HUES6 (cell line): ENCODE data around the gene FSIP1.

Experiments used
- H3K27ac ChIP-seq: 2 replicates; pipeline ENCODE4 v1.7.0; 2013; ENCODE audit warnings: low read depth, mild to moderate bottlenecking, low read length, inconsistent platforms
- H3K27me3 ChIP-seq: 2 replicates; pipeline ENCODE4 v1.6.1; 2013; ENCODE audit warnings: low read length; ENCODE audit not compliant: control insufficient read depth, insufficient read depth
- H3K36me3 ChIP-seq: 2 replicates; pipeline ENCODE4 v1.6.1; 2013; ENCODE audit warnings: low read length; ENCODE audit not compliant: control insufficient read depth, insufficient read depth
- H3K4me1 ChIP-seq: 2 replicates; pipeline ENCODE4 v1.6.1; 2013; ENCODE audit warnings: low read length; ENCODE audit not compliant: control insufficient read depth, insufficient read depth
- H3K4me3 ChIP-seq: 2 replicates; pipeline ENCODE4 v1.5.1; 2013; ENCODE audit warnings: low read depth, low read length
- H3K9ac ChIP-seq: one replicate; pipeline ENCODE4 v1.6.1; 2013; ENCODE audit warnings: mild to moderate bottlenecking, low read length
- H3K9me3 ChIP-seq: 2 replicates; pipeline ENCODE4 v1.6.1; 2013; ENCODE audit warnings: low read depth, low read length; ENCODE audit not compliant: control insufficient read depth, insufficient read depth

The FSIP1 gene

DNA sequence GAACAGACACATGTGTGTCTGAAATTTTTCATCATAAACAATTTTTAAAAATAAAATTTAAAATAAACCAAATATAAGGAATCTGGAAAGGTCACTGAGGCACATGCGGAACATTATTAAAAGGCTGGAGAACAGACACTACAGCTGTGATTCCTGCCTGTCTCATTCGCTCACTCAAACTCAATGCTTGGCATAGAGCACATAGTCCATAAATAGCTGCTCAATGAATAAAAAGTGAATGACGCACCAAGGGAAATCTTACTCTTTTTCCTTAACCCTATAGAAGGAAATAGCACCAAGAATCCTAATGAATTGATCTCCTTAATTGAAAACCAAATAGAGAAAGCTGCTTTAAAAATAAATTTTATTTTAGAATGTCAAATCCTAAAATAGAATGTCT lies 98.4 kb downstream of the FSIP1 start:
- H3K4me1 ChIP-seq = no peaks in the 10 kb centered on the region
- no peak overlapping the region for H3K4me3 ChIP-seq
- H3K9ac ChIP-seq = no peak overlapping the region
- no peak overlapping the region for H3K27ac ChIP-seq
- H3K36me3 ChIP-seq = no peaks in the 10 kb centered on the region
- no peaks in the 10 kb centered on the region for H3K9me3 ChIP-seq
- H3K27me3 ChIP-seq = no peaks in the 10 kb centered on the region

DNA sequence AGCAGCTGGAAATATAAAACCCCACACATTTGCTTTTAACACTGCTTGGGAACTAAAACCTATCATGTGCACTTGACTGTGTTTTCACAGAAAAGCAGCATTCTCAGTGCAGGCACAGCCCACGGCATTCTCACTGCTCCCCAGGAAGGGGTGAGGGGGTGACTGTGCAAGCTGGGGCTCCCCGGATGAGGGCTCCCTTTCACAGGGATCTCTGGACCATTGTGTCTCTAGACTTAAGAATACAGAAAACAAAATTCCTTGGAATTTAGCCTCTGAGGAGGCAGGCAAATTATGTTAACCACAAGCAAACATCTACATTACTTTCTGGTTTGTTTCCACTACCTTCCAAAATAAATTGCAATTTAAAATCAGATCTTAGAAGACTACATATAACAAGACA lies 100.3 kb downstream of the FSIP1 start:
- Histone ChIP-seq H3K9me3 (no peaks in the 10 kb centered on the region), H3K27ac (no peak overlapping the region), H3K9ac (no peak overlapping the region), H3K4me3 (no peak overlapping the region), H3K4me1 (no peaks in the 10 kb centered on the region), H3K36me3 (no peaks in the 10 kb centered on the region), H3K27me3 (no peaks in the 10 kb centered on the region)

DNA sequence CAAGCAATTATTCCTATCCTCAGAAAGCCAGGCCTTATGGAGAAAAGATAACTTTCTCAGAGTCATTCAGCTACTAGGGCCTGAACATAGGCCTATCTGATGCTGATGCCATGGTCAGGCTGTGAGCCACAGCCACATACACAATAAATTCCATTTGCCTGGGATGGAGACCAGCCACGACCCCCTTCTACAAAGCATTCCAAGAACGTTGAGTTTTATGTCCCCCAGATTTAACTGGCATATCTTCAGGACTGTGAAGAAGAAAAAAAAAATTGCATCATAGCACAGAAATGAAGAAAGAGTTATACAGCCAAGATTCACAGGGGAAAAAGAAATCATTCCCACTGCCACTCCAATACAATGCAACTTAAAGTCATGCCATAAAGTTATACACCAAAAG lies 101.8 kb downstream of the FSIP1 start:
- H3K27me3 ChIP-seq = no peaks in the 10 kb centered on the region
- no peak overlapping the region for H3K4me3 ChIP-seq
- H3K36me3 ChIP-seq = no peaks in the 10 kb centered on the region
- H3K9me3 ChIP-seq = no peaks in the 10 kb centered on the region
- no peak overlapping the region for H3K9ac ChIP-seq
- H3K4me1 ChIP-seq = no peaks in the 10 kb centered on the region
- no peak overlapping the region for H3K27ac ChIP-seq

DNA sequence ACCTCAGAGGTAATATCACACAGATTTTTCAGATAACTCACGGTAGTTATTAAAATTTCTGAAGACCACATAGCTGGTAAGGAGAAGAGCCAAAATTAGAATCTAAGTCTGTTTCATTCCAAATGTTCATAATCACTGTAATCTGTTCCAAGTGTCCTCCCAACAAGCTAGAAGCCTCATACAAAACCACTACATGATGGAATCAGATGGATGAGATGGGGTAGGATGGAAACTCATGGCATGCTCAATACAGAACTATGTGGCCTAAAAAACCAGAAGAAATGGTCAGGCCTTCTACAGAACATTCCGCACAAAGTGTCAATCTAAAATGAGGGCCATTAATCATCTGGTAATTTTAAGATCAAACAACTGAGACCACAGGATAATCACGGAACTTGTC lies 110.0 kb downstream of the FSIP1 start:
- Histone ChIP-seq H3K9ac (no peak overlapping the region), H3K36me3 (no peaks in the 10 kb centered on the region), H3K4me3 (no peak overlapping the region), H3K9me3 (no peaks in the 10 kb centered on the region), H3K27me3 (no peaks in the 10 kb centered on the region), H3K27ac (no peak overlapping the region), H3K4me1 (no peaks in the 10 kb centered on the region)

DNA sequence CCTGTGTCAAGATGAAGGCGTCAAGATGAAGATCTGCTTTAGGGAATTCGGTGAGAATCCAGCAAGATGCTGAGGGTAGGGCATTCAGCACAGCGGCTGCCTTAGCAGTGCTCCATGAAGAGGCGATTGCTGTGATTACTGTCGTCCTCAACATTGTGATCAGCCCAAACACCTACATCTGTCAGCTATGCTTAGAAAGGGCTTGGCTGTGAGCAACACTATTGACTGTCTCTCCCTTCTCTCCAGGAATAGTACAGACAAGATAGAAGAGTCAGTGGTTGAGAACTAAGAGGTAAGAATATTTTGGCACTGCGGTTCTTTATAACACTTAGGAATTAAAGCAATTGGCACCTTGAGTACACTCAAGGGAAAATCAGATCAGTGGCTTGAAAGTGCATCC lies 110.5 kb downstream of the FSIP1 start:
- no peak overlapping the region for H3K4me3 ChIP-seq

DNA sequence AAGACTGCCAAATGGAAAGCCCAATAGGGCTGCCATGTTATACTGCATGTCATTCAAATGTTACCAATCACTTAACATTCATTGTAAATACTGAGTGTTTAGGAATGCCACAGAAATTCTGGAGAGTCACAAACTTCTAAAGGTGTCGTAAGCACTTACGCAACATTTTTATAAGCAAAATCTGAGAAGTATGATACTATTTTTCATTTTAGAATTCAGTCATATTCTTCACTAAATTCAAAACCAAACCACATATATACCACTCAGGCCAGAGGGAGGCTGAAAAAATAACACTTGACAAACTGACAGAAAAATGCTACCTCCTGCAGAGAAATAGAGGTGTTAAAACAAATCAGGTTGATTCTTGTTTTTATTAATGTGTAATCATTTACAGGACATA lies 112.0 kb downstream of the FSIP1 start:
- H3K9ac ChIP-seq = no peak overlapping the region
- H3K27ac ChIP-seq = no peak overlapping the region
- no peaks in the 10 kb centered on the region for H3K9me3 ChIP-seq
- no peaks in the 10 kb centered on the region for H3K27me3 ChIP-seq
- H3K4me1 ChIP-seq = peaks cover 18% of the 10 kb centered on the region
- H3K36me3 ChIP-seq = no peaks in the 10 kb centered on the region
- no peak overlapping the region for H3K4me3 ChIP-seq

More for the DNA sequence above, 110.5 kb downstream of the FSIP1 start:
- H3K27me3 ChIP-seq = no peaks in the 10 kb centered on the region
- peaks cover 4% of the 10 kb centered on the region; the same call in 1 of the 2 replicates for H3K4me1 ChIP-seq
- H3K9me3 ChIP-seq = no peaks in the 10 kb centered on the region
- no peaks in the 10 kb centered on the region for H3K36me3 ChIP-seq
- H3K9ac ChIP-seq = no peak overlapping the region
- no peak overlapping the region for H3K27ac ChIP-seq

- no peak overlapping the region for H3K4me3 ChIP-seq
- H3K9me3 ChIP-seq = no peaks in the 10 kb centered on the region
- H3K27me3 ChIP-seq = no peaks in the 10 kb centered on the region
- no peaks in the 10 kb centered on the region for H3K36me3 ChIP-seq
- peaks cover 28% of the 10 kb centered on the region for H3K4me1 ChIP-seq
- H3K27ac ChIP-seq = no peak overlapping the region
- no peak overlapping the region for H3K9ac ChIP-seq
These were observed 113.0 kb downstream of the FSIP1 start for GRCh38 chr15:39669661-39670060.

- H3K9me3 ChIP-seq = no peaks in the 10 kb centered on the region
- H3K36me3 ChIP-seq = no peaks in the 10 kb centered on the region
- no peak overlapping the region for H3K27ac ChIP-seq
- no peak overlapping the region for H3K9ac ChIP-seq
- H3K27me3 ChIP-seq = no peaks in the 10 kb centered on the region
- no peak overlapping the region for H3K4me3 ChIP-seq
- peaks cover 32% of the 10 kb centered on the region for H3K4me1 ChIP-seq
These were observed 113.4 kb downstream of the FSIP1 start for GRCh38 chr15:39669241-39669640.

DNA sequence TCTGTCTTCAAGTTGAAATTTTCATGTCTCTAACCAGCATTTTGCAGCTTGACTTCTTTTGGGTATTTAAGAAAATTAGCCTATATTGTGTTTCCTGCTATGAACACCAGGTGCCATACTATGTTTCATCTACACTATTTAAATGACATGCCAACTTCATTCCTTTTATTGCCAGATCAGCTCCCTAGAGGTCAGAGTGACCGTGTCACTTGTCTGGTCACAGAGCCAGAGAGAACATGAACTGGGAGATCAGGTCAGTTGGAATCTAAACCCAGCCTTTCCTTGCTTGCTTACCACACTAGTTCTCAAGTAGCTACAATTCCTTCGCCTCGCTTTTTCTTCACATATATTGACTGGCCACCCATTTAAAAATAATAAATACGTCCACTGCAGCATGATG lies 114.2 kb downstream of the FSIP1 start:
- Histone ChIP-seq H3K4me1 (peaks cover 32% of the 10 kb centered on the region), H3K36me3 (no peaks in the 10 kb centered on the region), H3K27me3 (no peaks in the 10 kb centered on the region), H3K9ac (no peak overlapping the region), H3K9me3 (no peaks in the 10 kb centered on the region), H3K27ac (no peak overlapping the region), H3K4me3 (no peak overlapping the region)

DNA sequence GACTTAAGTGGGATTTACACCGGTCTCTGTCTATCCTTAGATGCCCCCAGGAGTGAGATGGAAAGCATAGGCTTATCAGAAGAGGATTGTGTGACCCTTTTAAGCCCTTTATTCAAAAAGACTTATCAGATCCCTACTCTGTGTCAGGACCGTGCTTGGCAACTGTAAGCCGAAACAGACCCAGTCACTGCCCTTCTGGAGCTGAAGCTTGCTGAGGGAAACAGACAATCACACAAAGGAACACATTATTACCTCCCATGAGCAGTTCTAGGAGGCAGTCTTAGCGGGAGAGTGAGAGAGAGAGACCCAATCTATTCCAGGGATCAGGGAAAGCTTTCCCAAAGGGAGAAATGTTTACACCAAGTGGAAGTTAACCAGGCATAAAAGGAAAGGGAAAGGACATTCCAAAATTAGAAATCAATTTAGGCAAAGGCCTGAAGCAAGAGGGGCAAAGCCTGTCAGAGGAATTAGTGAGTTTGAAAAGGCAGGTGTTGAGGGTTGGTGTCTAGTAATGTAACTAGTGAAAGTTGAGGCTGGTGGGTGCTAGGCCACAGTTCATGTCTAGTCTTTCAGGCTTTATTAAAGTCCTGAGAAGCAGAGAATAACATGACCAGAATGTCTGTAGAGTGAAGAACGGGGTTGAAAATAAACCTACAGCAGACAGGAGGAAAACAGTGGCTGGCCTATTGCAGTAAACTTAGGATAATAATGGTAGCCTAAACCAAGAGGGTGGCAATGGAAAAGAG lies 115.1 kb downstream of the FSIP1 start:
- Histone ChIP-seq H3K4me3 (no peak overlapping the region), H3K4me1 (peaks cover 32% of the 10 kb centered on the region), H3K9ac (no peak overlapping the region), H3K36me3 (no peaks in the 10 kb centered on the region), H3K9me3 (no peaks in the 10 kb centered on the region), H3K27me3 (no peaks in the 10 kb centered on the region), H3K27ac (no peak overlapping the region)

GRCh38 chr15:39666677-39667076 lies 116.0 kb downstream of the FSIP1 start:
- Histone ChIP-seq H3K27ac (no peak overlapping the region; the same call in 1 of the 2 replicates), H3K27me3 (no peaks in the 10 kb centered on the region), H3K4me3 (no peak overlapping the region; the same call in 1 of the 2 replicates)

More at GRCh38 chr15:39666677-39667076, 116.0 kb downstream of the FSIP1 start:
- H3K4me1 ChIP-seq = peaks cover 32% of the 10 kb centered on the region
- no peak overlapping the region for H3K9ac ChIP-seq
- no peaks in the 10 kb centered on the region for H3K9me3 ChIP-seq
- H3K36me3 ChIP-seq = no peaks in the 10 kb centered on the region
